ENCODE data around the gene LRRC74B. TPM values are rescaled to one million over a fixed set of nuclear protein-coding genes. Genes with fewer than 3 reads are reported as not detected.

The LRRC74B gene
- total RNA-seq, 1 donor from 2014 or later, result 3.6 TPM

- Histone ChIP-seq H3K27ac (no peak overlapping the region), H3K4me3 (no peak overlapping the region), H3K36me3 (no peaks in the 10 kb centered on the region), H3K4me1 (no peaks in the 10 kb centered on the region), H3K9me3 (no peaks in the 10 kb centered on the region), H3K27me3 (ENCODE audit: low read depth) (no peaks in the 10 kb centered on the region)
- TF ChIP-seq, protein P1, sequence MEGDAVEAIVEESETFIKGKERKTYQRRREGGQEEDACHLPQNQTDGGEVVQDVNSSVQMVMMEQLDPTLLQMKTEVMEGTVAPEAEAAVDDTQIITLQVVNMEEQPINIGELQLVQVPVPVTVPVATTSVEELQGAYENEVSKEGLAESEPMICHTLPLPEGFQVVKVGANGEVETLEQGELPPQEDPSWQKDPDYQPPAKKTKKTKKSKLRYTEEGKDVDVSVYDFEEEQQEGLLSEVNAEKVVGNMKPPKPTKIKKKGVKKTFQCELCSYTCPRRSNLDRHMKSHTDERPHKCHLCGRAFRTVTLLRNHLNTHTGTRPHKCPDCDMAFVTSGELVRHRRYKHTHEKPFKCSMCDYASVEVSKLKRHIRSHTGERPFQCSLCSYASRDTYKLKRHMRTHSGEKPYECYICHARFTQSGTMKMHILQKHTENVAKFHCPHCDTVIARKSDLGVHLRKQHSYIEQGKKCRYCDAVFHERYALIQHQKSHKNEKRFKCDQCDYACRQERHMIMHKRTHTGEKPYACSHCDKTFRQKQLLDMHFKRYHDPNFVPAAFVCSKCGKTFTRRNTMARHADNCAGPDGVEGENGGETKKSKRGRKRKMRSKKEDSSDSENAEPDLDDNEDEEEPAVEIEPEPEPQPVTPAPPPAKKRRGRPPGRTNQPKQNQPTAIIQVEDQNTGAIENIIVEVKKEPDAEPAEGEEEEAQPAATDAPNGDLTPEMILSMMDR (IDR thresholded peaks at IDR 0.05), result no peak
- DNase-seq (no peak), ATAC-seq (no peak)
- intact Hi-C loops (cut with DNase I), result no loop called here
Observed at GRCh38 chr22:21075516-21076138, 29.9 kb downstream of the LRRC74B start.

DNA sequence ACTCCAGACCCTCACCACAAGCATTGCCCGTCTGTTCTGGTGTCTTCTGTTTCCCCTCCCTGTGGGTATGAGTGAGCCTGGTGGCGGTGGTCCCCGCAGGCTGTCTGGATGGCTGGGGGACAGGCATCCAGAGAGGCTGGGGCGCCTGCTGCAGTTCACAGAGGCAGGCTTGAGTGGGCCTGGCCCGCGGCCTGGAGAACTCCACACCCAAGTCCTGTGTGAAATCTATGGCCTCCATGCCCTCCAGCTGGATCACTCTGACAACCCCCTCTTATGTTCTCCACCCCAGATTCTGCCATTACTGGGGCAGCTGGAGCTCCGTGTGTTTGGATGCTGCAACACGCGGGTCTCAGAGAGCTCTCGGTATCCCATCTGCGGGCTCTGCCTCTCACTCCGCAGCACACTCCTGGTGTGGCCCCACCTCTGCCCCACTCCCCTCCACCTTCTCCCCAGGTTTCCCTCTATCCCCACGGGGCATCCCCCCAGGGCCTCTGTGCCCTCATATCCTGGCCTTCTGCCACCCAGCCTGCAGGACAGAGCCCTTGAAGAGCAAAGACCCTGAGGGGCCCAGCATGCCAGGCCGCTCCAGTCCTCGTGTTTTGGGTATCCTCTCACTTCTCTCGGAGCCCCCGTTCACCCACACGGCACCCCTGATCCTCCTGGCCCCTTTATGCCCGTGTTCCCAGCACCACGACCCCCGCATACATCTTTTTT is 31.3 kb downstream of the LRRC74B start:
- Histone ChIP-seq H3K27ac (no peak overlapping the region), H3K4me1 (no peaks in the 10 kb centered on the region), H3K9me3 (no peaks in the 10 kb centered on the region), H3K4me3 (no peak overlapping the region), H3K27me3 (ENCODE audit: low read depth) (no peaks in the 10 kb centered on the region), H3K36me3 (no peaks in the 10 kb centered on the region)
- ATAC-seq (no peak), DNase-seq (no peak)
- intact Hi-C loops (cut with DNase I), result no loop called here
- TF ChIP-seq, protein P1 (IDR thresholded peaks at IDR 0.05), result no peak

DNA sequence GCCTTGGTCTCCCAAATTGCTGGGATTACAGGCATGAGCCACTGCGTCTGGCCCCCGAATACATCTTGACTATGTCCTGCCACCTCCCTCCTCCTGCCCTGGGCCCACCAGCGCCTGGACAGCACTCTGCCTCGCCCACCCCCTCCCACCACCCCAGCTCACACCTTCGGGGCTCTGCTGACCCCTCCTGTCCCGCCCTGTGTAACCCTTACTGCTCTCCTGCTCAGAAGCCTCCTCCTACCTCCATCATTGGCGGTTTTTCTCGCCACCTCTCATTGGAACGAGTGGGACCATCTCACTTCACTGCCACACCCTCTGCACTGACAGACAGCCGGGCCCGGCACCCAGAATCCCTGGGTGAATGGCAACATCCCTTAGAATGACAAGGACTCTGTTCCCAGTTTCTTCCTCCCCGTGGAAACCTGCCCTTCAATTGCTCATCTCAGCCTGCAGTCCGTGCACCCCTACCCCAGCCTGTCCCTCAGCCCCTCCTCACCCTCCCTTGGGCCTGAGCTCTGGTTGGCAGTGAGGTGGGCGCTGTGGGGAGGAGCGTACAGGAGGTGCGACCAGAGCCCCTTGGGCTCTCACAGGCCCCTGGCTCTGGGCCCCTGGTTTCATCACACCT is 32.2 kb downstream of the LRRC74B start:
- H3K27ac ChIP-seq, result no peak overlapping the region
- no peaks in the 10 kb centered on the region for H3K27me3 ChIP-seq (ENCODE audit: low read depth)
- intact Hi-C loops (cut with DNase I), result no loop called here
- H3K9me3 ChIP-seq, result no peaks in the 10 kb centered on the region
- DNase-seq (no peak), ATAC-seq (no peak)
- no peaks in the 10 kb centered on the region for H3K4me1 ChIP-seq
- H3K4me3 ChIP-seq, result no peak overlapping the region
- H3K36me3 ChIP-seq, result no peaks in the 10 kb centered on the region
- TF ChIP-seq, protein P1 (IDR thresholded peaks at IDR 0.05), result no peak

DNA sequence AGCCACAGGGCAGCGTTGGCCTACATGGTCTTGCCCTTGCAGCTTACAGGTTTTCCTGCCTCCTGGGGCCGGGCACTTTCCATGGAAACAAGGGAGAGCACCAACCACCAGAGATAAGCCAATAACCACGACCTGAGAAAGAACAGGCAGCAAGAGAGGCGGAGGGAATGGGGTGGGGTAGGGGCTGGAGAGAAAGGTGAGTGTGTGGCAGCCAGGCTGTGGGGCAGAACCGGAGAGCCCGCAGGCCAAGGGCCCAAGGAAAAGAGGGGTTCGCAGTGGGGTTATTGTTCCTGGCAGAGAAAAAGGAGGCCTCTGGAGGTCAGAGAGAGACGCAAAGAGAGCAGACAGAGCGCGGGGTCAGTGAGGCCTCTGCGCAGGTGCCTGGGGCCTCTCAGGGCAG is 33.2 kb downstream of the LRRC74B start:
- H3K27me3 ChIP-seq (ENCODE audit: low read depth), result no peaks in the 10 kb centered on the region
- intact Hi-C loops (cut with DNase I), result no loop called here
- TF ChIP-seq, protein P1 (IDR thresholded peaks at IDR 0.05), result no peak
- no peaks in the 10 kb centered on the region for H3K9me3 ChIP-seq
- no peak for DNase-seq
- no peak overlapping the region for H3K27ac ChIP-seq
- no peak for ATAC-seq
- H3K36me3 ChIP-seq, result no peaks in the 10 kb centered on the region
- no peak overlapping the region for H3K4me3 ChIP-seq
- H3K4me1 ChIP-seq, result no peaks in the 10 kb centered on the region

DNA sequence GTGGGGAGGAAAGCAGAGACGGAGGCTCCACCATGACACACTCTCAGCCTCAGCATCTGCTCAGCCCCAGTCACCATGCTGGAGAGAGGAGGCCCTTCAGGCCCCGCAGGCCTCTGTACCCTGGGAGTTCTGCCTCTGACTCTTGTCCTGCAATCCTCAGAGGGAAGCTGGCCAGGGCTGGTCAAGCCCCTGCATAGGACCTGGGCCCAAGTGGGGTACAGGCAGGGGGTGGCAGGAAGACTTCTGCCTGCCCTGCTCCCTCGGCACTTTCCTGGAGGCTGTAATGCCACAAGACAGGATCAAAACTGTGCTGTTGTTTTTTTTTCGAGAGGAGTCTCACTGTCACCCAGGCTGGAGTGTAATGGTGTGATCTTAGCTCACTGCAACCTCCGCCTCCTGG is 33.7 kb downstream of the LRRC74B start:
- Histone ChIP-seq H3K9me3 (no peaks in the 10 kb centered on the region), H3K36me3 (no peaks in the 10 kb centered on the region), H3K4me1 (no peaks in the 10 kb centered on the region), H3K27ac (no peak overlapping the region), H3K4me3 (no peak overlapping the region), H3K27me3 (ENCODE audit: low read depth) (no peaks in the 10 kb centered on the region)
- TF ChIP-seq, protein P1 (IDR thresholded peaks at IDR 0.05), result no peak
- intact Hi-C loops (cut with DNase I), result no loop called here
- ATAC-seq (peak in 1 of 2 donors; percentile 29), DNase-seq (no peak)

All from lower lobe of right lung (tissue), 2 donors.